Upper lobe of right lung (tissue), 1 donor: Measurements from ENCODE around the gene SLC16A3. TPM values are rescaled to one million over a fixed set of nuclear protein-coding genes. Genes with fewer than 3 reads are reported as not detected.

Source experiments
- ATAC-seq: fragments of 200-7000 bp; cut with Tn5 transposase; one replicate; pipeline ENCODE4 v1.9.1; 2020; ENCODE audit warnings: mild to moderate bottlenecking, moderate library complexity
- DNase-seq: peaks from one replicate; pipeline ENCODE4 v3.0.0-alpha.2; 2020
- H3K27ac ChIP-seq: fragments of 200-600 bp; one replicate; pipeline ENCODE4 v1.8.0; 2022
- H3K27me3 ChIP-seq: fragments of 200-600 bp; one replicate; pipeline ENCODE4 v1.8.0; 2022; ENCODE audit warnings: mild to moderate bottlenecking
- H3K36me3 ChIP-seq: fragments of 200-600 bp; one replicate; pipeline ENCODE4 v1.8.0; 2022
- H3K4me1 ChIP-seq: fragments of 200-600 bp; one replicate; pipeline ENCODE4 v1.8.0; 2022
- H3K4me3 ChIP-seq: fragments of 200-600 bp; one replicate; pipeline ENCODE4 v1.8.0; 2022; ENCODE audit warnings: mild to moderate bottlenecking
- H3K9me3 ChIP-seq: fragments of 200-600 bp; one replicate; pipeline ENCODE4 v1.8.0; 2022
- intact Hi-C: fragments of 100-400 bp; cut with DNase I; formaldehyde crosslinking; loops from one replicate; pipeline ENCODE4 v1.11.0; 2022
- total RNA-seq: library from RNA; stranded (reverse); fragmentation: NEBNext Ultra II Directional; extraction: Animal tissue kit (Norgen Biotek cat#: 25700); gene quantifications from one replicate; pipeline ENCODE4 v1.2.1, GENCODE V29; 2021
- TF ChIP-seq, protein P1 (sequence below): fragments of 200-600 bp; IDR thresholded peaks from one replicate; pipeline ENCODE4 v1.8.0; 2022; ENCODE audit warnings: antibody characterized with exemption
- donor health status: DM: no; HTN: yes; CAD: no; lungs with severe emphysema.

SLC16A3 gene
- total RNA-seq, 1 donor from 2014 or later, result 77.5 TPM

DNA sequence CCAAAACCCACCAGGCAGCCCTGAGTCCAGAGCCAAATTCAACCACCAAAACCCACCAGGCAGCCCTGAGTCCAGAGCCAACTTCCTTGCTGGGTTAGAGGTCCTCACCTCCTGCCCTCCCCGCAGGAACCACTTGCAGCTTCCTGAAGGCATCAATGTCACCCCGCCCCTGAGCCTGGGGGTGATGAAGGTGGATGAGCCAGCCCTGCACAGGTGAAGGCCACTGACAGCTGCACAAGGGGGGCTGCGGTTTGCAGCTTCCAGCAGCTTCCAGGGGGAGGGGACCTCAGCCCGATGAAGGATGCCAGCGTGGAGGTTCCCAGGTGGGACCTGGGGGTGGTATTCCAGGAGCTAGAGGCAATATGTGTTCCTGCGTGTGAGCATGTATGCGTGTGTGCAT lies 52.2 kb downstream of the SLC16A3 start:
- H3K36me3 ChIP-seq, result no peaks in the 10 kb centered on the region
- H3K4me1 ChIP-seq, result peaks cover 21% of the 10 kb centered on the region
- H3K27me3 ChIP-seq, result no peaks in the 10 kb centered on the region
- no peak overlapping the region for H3K27ac ChIP-seq
- no peak for DNase-seq
- no peak for ATAC-seq
- no peaks in the 10 kb centered on the region for H3K9me3 ChIP-seq
- TF ChIP-seq, protein P1, sequence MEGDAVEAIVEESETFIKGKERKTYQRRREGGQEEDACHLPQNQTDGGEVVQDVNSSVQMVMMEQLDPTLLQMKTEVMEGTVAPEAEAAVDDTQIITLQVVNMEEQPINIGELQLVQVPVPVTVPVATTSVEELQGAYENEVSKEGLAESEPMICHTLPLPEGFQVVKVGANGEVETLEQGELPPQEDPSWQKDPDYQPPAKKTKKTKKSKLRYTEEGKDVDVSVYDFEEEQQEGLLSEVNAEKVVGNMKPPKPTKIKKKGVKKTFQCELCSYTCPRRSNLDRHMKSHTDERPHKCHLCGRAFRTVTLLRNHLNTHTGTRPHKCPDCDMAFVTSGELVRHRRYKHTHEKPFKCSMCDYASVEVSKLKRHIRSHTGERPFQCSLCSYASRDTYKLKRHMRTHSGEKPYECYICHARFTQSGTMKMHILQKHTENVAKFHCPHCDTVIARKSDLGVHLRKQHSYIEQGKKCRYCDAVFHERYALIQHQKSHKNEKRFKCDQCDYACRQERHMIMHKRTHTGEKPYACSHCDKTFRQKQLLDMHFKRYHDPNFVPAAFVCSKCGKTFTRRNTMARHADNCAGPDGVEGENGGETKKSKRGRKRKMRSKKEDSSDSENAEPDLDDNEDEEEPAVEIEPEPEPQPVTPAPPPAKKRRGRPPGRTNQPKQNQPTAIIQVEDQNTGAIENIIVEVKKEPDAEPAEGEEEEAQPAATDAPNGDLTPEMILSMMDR, result no peak
- intact Hi-C loops, result no loop called here
- H3K4me3 ChIP-seq, result no peak overlapping the region

DNA sequence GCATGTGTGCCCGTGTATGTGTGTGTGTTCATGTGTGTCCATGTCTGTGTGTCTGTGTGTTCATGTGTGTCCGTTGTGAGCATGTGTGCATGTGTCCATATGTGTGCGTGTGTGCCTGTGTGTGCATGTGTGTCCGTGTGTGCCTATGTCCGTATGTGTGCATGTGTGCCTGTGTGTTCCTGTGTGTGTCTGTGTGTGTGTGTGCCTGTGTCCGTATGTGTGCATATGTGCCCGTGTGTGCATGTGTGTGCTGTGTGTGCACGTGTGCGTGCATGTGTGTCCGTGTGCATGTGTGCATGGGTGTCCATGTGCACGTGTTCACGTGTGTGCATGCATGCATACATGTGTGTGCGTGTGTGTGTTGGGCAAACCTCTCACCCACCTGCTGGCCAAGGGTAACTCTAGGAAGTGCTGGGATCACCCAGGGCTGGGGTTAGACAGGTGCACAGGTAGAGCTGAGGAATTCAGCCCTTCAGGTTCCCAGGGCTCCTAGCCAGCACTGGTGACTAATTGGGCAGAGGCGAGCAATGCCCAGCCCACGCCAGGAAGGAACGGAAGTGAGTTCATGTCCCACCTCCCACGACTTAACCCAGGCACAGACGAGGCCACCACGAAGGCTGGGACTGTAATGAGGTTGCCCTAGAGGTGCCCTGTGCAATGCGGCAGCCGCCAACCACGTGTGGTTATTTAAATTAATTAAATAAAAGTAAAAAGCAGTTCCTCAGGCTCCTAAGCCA lies 52.8 kb downstream of the SLC16A3 start:
- H3K4me3 ChIP-seq, result no peak overlapping the region
- H3K36me3 ChIP-seq, result no peaks in the 10 kb centered on the region
- TF ChIP-seq, protein P1, result no peak
- no peak overlapping the region for H3K27ac ChIP-seq
- intact Hi-C loops, result no loop called here
- DNase-seq (peak; percentile 89), ATAC-seq (peak; percentile 91)
- no peaks in the 10 kb centered on the region for H3K27me3 ChIP-seq
- peaks cover 21% of the 10 kb centered on the region for H3K4me1 ChIP-seq
- H3K9me3 ChIP-seq, result no peaks in the 10 kb centered on the region

DNA sequence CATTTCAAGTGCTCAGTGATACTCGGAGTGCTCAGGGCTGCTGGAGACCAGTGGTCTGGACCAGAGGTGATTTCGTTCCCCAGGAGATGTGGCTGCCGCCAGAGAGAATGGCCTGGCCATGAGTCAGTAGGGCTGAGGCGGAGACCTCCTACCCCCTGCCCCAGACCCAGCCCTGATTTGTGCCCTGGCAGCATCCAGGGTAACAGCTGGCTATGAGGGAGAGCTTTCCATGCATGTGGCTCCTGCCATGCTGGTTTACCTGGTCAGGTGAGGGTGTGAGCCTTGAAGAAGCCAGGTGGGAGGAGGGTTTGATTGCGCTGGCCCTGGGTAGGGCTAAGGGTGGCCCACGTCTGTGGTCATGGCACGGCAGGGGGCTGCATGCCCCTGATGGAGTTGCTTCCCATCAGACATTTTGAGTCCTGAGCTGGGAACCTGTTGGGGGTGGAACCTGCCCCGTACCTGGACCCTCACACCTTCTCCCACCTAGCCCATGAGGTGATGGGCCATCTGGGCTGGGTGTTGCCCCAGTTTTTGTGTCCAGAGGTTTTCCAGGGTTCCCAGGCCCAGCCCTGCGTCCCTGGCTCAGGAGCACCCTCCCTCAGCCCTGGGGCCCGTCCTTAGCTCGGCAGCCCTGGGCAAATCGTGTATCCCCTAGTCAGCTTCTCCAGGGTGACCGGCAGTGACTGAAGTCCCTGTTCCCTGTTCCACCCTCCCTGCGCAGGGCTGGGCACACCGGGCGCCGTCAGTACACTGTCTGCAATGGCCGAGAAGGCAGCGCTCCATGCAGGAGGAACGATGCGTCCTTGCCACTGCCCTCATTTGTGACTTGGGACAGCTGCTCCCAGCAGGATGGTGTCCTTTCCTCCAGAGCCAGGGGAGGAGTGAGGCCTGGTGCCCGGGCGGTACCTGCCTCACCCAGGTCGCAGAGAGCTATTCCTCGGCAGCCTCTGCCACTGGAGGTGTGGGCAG lies 53.7 kb downstream of the SLC16A3 start:
- intact Hi-C loops, result no loop called here
- Histone ChIP-seq H3K4me3 (no peak overlapping the region), H3K4me1 (peaks cover 27% of the 10 kb centered on the region), H3K36me3 (no peaks in the 10 kb centered on the region), H3K27ac (no peak overlapping the region), H3K9me3 (no peaks in the 10 kb centered on the region), H3K27me3 (no peaks in the 10 kb centered on the region)
- ATAC-seq (peak; percentile 31), DNase-seq (peak; percentile 57)
- TF ChIP-seq, protein P1, result no peak

DNA sequence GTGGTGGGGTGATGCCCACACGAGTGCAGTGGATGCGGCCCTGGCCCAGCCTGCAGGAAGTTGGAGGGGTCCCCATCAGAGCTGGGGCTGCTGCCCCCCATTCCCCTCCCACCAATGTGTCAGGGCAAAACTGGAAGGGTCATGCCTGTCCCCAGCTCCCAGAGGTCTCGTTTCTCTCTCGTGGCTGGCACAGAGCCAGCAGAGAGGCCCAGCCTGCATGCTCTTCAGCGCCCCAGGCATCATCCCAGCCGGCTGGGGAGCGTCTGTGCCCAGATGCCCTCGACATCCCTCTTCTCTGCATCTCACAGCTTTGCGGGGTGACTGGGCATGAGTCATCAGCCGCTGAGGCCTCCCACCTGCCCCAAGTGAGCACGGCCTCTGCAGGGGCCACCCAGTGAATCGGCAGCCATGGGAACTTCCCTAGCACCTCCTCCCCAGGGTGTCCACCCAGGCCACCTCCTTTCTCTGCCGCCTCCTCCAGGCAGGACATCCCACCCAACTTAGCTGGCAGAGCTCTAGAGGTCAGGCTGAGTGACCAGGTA lies 54.4 kb downstream of the SLC16A3 start:
- Histone ChIP-seq H3K9me3 (no peaks in the 10 kb centered on the region), H3K4me3 (no peak overlapping the region), H3K4me1 (peaks cover 34% of the 10 kb centered on the region), H3K36me3 (no peaks in the 10 kb centered on the region), H3K27ac (no peak overlapping the region), H3K27me3 (no peaks in the 10 kb centered on the region)
- TF ChIP-seq, protein P1, result no peak
- ATAC-seq, result no peak
- DNase-seq, result no peak
- intact Hi-C loops, result no loop called here

DNA sequence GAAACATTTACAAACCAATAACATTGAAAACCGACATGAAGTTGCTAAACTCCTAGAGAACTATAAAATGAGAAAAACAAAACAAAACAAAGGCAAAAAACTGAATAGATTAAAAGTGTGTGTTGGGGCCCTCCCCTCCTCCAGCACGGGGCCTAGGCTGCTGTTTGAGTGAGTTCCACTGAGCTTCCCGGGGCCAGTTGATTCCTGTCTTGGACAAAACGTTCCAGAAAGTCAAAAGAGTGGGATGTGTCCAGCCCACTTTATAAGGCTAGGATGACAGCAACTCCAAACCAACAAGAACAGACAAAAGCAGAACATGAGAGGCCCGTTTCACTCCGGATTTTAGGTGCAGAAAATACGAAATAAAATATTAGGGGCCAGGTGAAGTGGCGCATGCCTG lies 56.3 kb downstream of the SLC16A3 start:
- H3K27ac ChIP-seq, result no peak overlapping the region
- H3K9me3 ChIP-seq, result no peaks in the 10 kb centered on the region
- H3K4me3 ChIP-seq, result no peak overlapping the region
- intact Hi-C loops, result no loop called here
- peaks cover 40% of the 10 kb centered on the region for H3K4me1 ChIP-seq
- H3K27me3 ChIP-seq, result no peaks in the 10 kb centered on the region
- no peak for DNase-seq
- H3K36me3 ChIP-seq, result no peaks in the 10 kb centered on the region
- TF ChIP-seq, protein P1, result no peak
- ATAC-seq, result no peak
